ENCODE results near the gene RAPSN.

DNA sequence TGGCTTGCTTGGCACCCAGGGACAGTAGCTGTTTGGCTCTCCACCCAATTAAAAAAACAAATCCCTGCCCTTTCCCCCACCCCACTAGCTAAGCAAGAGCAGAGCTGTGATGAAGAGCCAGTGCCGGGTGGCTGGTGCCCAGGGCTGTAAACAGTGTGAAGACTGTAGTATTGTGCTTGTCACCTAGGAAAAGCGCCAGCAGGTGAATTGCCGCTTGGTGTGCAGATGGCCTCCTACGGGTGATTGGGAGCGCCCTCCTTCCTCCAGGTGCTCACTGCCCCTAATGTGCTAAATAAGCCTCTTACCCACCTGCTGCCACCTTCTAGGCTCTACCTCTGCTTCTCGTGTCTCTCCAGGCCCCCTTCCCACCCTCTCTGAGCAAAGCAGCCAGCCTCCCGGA lies 18.4 kb upstream of the RAPSN start:
- no peak for TF ChIP-seq EZH2phosphoT487 (IDR thresholded peaks at IDR 0.05; ENCODE audit: borderline replicate concordance, low read length)
- no peak for TF ChIP-seq CTCF (conservative IDR thresholded peaks at IDR 0.05; ENCODE audit: low read depth, low read length)
- no peak for TF ChIP-seq EZH2 (IDR thresholded peaks at IDR 0.05; ENCODE audit: low read length, unreplicated experiment)
